ENCODE measurements around the gene CTSC.
A peak's percentile ranks its signal among the peaks of the same experiment; 100 is the strongest.

The CTSC gene

GRCh38 chr11:88301488-88302140, 35.9 kb downstream of the CTSC start:
- H3K36me3 ChIP-seq (ENCODE audit: control insufficient read depth, insufficient read depth, low read length) = peaks cover 10% of the 10 kb centered on the region
- no peaks in the 10 kb centered on the region for H3K27me3 ChIP-seq (replicated peaks; ENCODE audit: control insufficient read depth, insufficient read depth, low read length)
- peak; percentile 64 for DNase-seq (ENCODE audit: extremely low read depth, insufficient read length)
- no peak for TF ChIP-seq CTCF (IDR thresholded peaks at IDR 0.05; ENCODE audit: insufficient read depth, low read length, poor library complexity, severe bottlenecking)
- peak overlapping the region; percentile 32; the same call in 1 of the 2 replicates for H3K4me3 ChIP-seq (replicated peaks; ENCODE audit: low read depth, low read length)

GRCh38 chr11:88300888-88301487, 36.5 kb downstream of the CTSC start:
- DNase-seq (ENCODE audit: extremely low read depth, insufficient read length) = peak; percentile 18
- Histone ChIP-seq H3K27me3 (replicated peaks; ENCODE audit: control insufficient read depth, insufficient read depth, low read length) (no peaks in the 10 kb centered on the region), H3K4me3 (replicated peaks; ENCODE audit: low read depth, low read length) (no peak overlapping the region; the same call in 1 of the 2 replicates), H3K36me3 (ENCODE audit: control insufficient read depth, insufficient read depth, low read length) (peaks cover 9% of the 10 kb centered on the region)
- TF ChIP-seq CTCF (IDR thresholded peaks at IDR 0.05; ENCODE audit: insufficient read depth, low read length, poor library complexity, severe bottlenecking) = no peak

GRCh38 chr11:88297863-88298262, 39.7 kb downstream of the CTSC start:
- Histone ChIP-seq H3K4me3 (replicated peaks; ENCODE audit: low read depth, low read length) (no peak overlapping the region), H3K36me3 (ENCODE audit: control insufficient read depth, insufficient read depth, low read length) (peaks cover 11% of the 10 kb centered on the region), H3K27me3 (replicated peaks; ENCODE audit: control insufficient read depth, insufficient read depth, low read length) (no peaks in the 10 kb centered on the region)
- no peak for TF ChIP-seq CTCF (IDR thresholded peaks at IDR 0.05; ENCODE audit: insufficient read depth, low read length, poor library complexity, severe bottlenecking)
- no peak for DNase-seq (ENCODE audit: extremely low read depth, insufficient read length)

- H3K4me3 ChIP-seq (replicated peaks; ENCODE audit: low read depth, low read length) = no peak overlapping the region
- peaks cover 11% of the 10 kb centered on the region for H3K36me3 ChIP-seq (ENCODE audit: control insufficient read depth, insufficient read depth, low read length)
Measured at GRCh38 chr11:88297421-88297820, 40.1 kb downstream of the CTSC start.

GRCh38 chr11:88295028-88295427, 42.5 kb downstream of the CTSC start:
- H3K4me3 ChIP-seq (replicated peaks; ENCODE audit: low read depth, low read length) = no peak overlapping the region
- peaks cover 11% of the 10 kb centered on the region for H3K36me3 ChIP-seq (ENCODE audit: control insufficient read depth, insufficient read depth, low read length)
- no peak for DNase-seq (ENCODE audit: extremely low read depth, insufficient read length)
- no peak for TF ChIP-seq CTCF (IDR thresholded peaks at IDR 0.05; ENCODE audit: insufficient read depth, low read length, poor library complexity, severe bottlenecking)
- H3K27me3 ChIP-seq (replicated peaks; ENCODE audit: control insufficient read depth, insufficient read depth, low read length) = no peaks in the 10 kb centered on the region

More at GRCh38 chr11:88297421-88297820, 40.1 kb downstream of the CTSC start:
- DNase-seq (ENCODE audit: extremely low read depth, insufficient read length) = no peak
- no peaks in the 10 kb centered on the region for H3K27me3 ChIP-seq (replicated peaks; ENCODE audit: control insufficient read depth, insufficient read depth, low read length)
- TF ChIP-seq CTCF (IDR thresholded peaks at IDR 0.05; ENCODE audit: insufficient read depth, low read length, poor library complexity, severe bottlenecking) = no peak
